Panc1 (cell line): ENCODE data around the gene ISYNA1. TPM values are rescaled to one million over a fixed set of nuclear protein-coding genes. Genes with fewer than 3 reads are reported as not detected.

Experiments
- ATAC-seq: fragments of 200-7000 bp; cut with Tn5 transposase; 2 replicates; pipeline ENCODE4 v1.9.1; 2020; ENCODE audit warnings: mild to moderate bottlenecking, moderate library complexity
- BruUV-seq: library from RNA; stranded (reverse); fragments of 400-500 nt; replicated peaks from 2 replicates; lab custom pipeline; 2021; lab: Mats Ljungman, UMichigan
- CTCF ChIA-PET: fragments of 300-600 bp; sonication (Branson Sonifier 250); formaldehyde crosslinking; loops from one replicate; lab custom pipeline; 2022; ENCODE audit warnings: antibody characterized with exemption; lab: Charles Lee
- POLR2A ChIA-PET: fragments of 300-600 bp; sonication (Branson Sonifier 250); formaldehyde crosslinking; loops from one replicate; lab custom pipeline; 2022; ENCODE audit warnings: antibody characterized with exemption; lab: Charles Lee
- DNase-seq: peaks from one replicate; pipeline ENCODE4 v3.0.0-alpha.2; 2010; ENCODE audit warnings: low read depth, low spot score
- H3K27ac ChIP-seq: 2 replicates; pipeline ENCODE4 v1.5.1; 2011; ENCODE audit warnings: mild to moderate bottlenecking, low read length, inconsistent platforms
- H3K27me3 ChIP-seq: fragments of 200-500 bp; sonication (Bioruptor generic); 2 replicates; pipeline ENCODE4 v1.6.0; 2014; ENCODE audit warnings: low read length, inconsistent platforms; ENCODE audit not compliant: control insufficient read depth, insufficient read depth
- H3K36me3 ChIP-seq: fragments of 200-500 bp; sonication (Bioruptor generic); 2 replicates; pipeline ENCODE4 v1.5.1; 2014; ENCODE audit warnings: inconsistent platforms, mild to moderate bottlenecking, low read length, moderate library complexity; ENCODE audit not compliant: control insufficient read depth, insufficient read depth
- H3K4me1 ChIP-seq: 2 replicates; pipeline ENCODE4 v1.5.1; 2011; ENCODE audit warnings: inconsistent platforms, mild to moderate bottlenecking, low read length, moderate library complexity; ENCODE audit not compliant: control insufficient read depth, insufficient read depth
- H3K4me3 ChIP-seq, 2 experiments: 2 replicates each; pipeline ENCODE4 v1.5.1; 2011 to 2012; ENCODE audit warnings: low read depth in 2 of 2, low read length in 2 of 2, mild to moderate bottlenecking in 2 of 2, inconsistent platforms in 1 of 2, moderate library complexity in 1 of 2
- H3K9me3 ChIP-seq: fragments of 200-500 bp; sonication (Bioruptor generic); 2 replicates; pipeline ENCODE4 v1.5.1; 2014; ENCODE audit warnings: low read depth, mild to moderate bottlenecking, inconsistent platforms, low read length, moderate library complexity; ENCODE audit not compliant: control insufficient read depth, insufficient read depth
- CTCF ChIP-seq: fragments of 450-650 bp; IDR thresholded peaks from 2 replicates; pipeline ENCODE4 v1.5.1; 2017; ENCODE audit warnings: mild to moderate bottlenecking
- POLR2AphosphoS5 ChIP-seq: IDR thresholded peaks from 2 replicates; pipeline ENCODE4 v1.6.1; 2012; ENCODE audit warnings: mild to moderate bottlenecking, low read depth, low read length, moderate library complexity
- REST ChIP-seq, 2 experiments: IDR thresholded peaks; 2 replicates each; pipeline ENCODE4 v1.6.1; 2011 to 2012; ENCODE audit warnings: low read depth in 2 of 2, control low read depth in 1 of 2, low read length in 1 of 2, mild to moderate bottlenecking in 1 of 2, moderate library complexity in 1 of 2; ENCODE audit not compliant: insufficient read depth in 1 of 2
- SIN3A ChIP-seq: IDR thresholded peaks from 2 replicates; pipeline ENCODE4 v1.6.1; 2012; ENCODE audit warnings: low read depth, mild to moderate bottlenecking, low read length, moderate library complexity, borderline replicate concordance; ENCODE audit not compliant: insufficient read depth
- TCF7L2 ChIP-seq: IDR thresholded peaks from 2 replicates; pipeline ENCODE4 v1.6.1; 2011; ENCODE audit warnings: mild to moderate bottlenecking, low read depth, low read length, inconsistent platforms
- in situ Hi-C: cut with HindIII; loops from 2 replicates; pipeline ENCODE4 v1.10.0; 2016; ENCODE audit warnings: low sequenced_read_pairs, low pct_unique_long_range_greater_than_20kb
- intact Hi-C: fragments of 100-400 bp; cut with micrococcal nuclease; formaldehyde crosslinking; loops from one replicate; pipeline ENCODE4 v1.10.0; 2022; ENCODE audit not compliant: unreplicated experiment
- total RNA-seq: library from RNA; stranded (reverse); gene quantifications from one replicate; pipeline ENCODE4 v1.2.1, GENCODE V29; 2021; ENCODE audit not compliant: unreplicated experiment

The ISYNA1 gene
- total RNA-seq, 1 experiment from 2014 or later, result 351 TPM

- ChIA-PET CTCF (no interaction called here), POLR2A (no interaction called here)
- peak overlapping the region; percentile 51; the same call in 1 of the 2 replicates for H3K27ac ChIP-seq
- DNase-seq (no peak), ATAC-seq (no peak)
- TF ChIP-seq SIN3A (no peak), CTCF (no peak), REST (IDR thresholded peaks at IDR 0.05; ENCODE audit: insufficient read depth in 1 of 2, low read depth in 2 of 2, low read length in 1 of 2) (no peak), TCF7L2 (no peak), POLR2AphosphoS5 (no peak)
- in situ Hi-C loops (no loop called here), intact Hi-C loops (loop anchor here (10.0 kb wide), 1 partner anchor 1087 kb away; the partner anchor contains the start of genes ABHD8, DDA1 and MRPL34)
- H3K4me3 ChIP-seq, result no peak overlapping the region
- peaks cover 1% of the 10 kb centered on the region; the same call in 1 of the 2 replicates for H3K36me3 ChIP-seq
- no peaks in the 10 kb centered on the region for H3K27me3 ChIP-seq
- no TSS peak for BruUV-seq
- no peaks in the 10 kb centered on the region for H3K9me3 ChIP-seq
- H3K4me1 ChIP-seq, result peaks cover 3% of the 10 kb centered on the region
These were observed 46.3 kb downstream of the ISYNA1 start for GRCh38 chr19:18391509-18392075.

- H3K4me1 ChIP-seq, result peaks cover 9% of the 10 kb centered on the region
- peak overlapping the region; percentile 82 for H3K27ac ChIP-seq
- no peak for DNase-seq
- no peaks in the 10 kb centered on the region for H3K9me3 ChIP-seq
- peaks cover 3% of the 10 kb centered on the region; the same call in 1 of the 2 replicates for H3K36me3 ChIP-seq
- ATAC-seq, result no peak
- no peaks in the 10 kb centered on the region for H3K27me3 ChIP-seq
- ChIA-PET POLR2A (interaction anchor here (0.5 to 0.8 kb wide), 2 partner anchors 8 to 90 kb away, joined by 3 read pairs; no protein-coding TSS in a partner anchor), CTCF (interaction anchor here (0.9 kb wide), 1 partner anchor 38 kb away, joined by 4 read pairs; no protein-coding TSS in a partner anchor)
- intact Hi-C loops, result loop anchor here (10.0 kb wide), 1 partner anchor 1085 kb away; the partner anchor contains the start of genes ABHD8, DDA1 and MRPL34
- in situ Hi-C loops, result no loop called here
- TF ChIP-seq POLR2AphosphoS5 (peak; percentile 87), REST (IDR thresholded peaks at IDR 0.05; ENCODE audit: insufficient read depth in 1 of 2, low read depth in 2 of 2, low read length in 1 of 2) (no peak)
- H3K4me3 ChIP-seq, result peak overlapping the region; percentile 72 to 96; a peak in 3 of 4 replicates
- no TSS peak for BruUV-seq
These were observed 47.6 kb downstream of the ISYNA1 start for GRCh38 chr19:18390065-18390907.
